Esophagus muscularis mucosa (tissue), 3 donors: ENCODE data around the gene CHEK2.
"Not testable (repeated sequence)": the region's sequence is repeated elsewhere in the genome, so short reads cannot be mapped to it uniquely, and the experiment has no call there.

Experiments
- POLR2A ChIP-seq: fragments of 450-650 bp; IDR thresholded peaks from one replicate; pipeline ENCODE4 v1.6.1; 2017; ENCODE audit warnings: antibody characterized with exemption, moderate library complexity, mild to moderate bottlenecking, low read depth
- TF ChIP-seq, protein P1 (sequence below), 3 experiments: fragments of 200-600 bp in 2 of 3; fragments of 450-650 bp in 1 of 3; sonication (generic) in 2 of 3; IDR thresholded peaks; one replicate each; pipeline ENCODE4 v1.5.1; 2017 to 2019; ENCODE audit warnings: antibody characterized with exemption in 3 of 3, mild to moderate bottlenecking in 2 of 3, moderate library complexity in 1 of 3

GRCh38 chr22:28679611-28680287, 61.9 kb downstream of the CHEK2 start, which contains the start of gene TTC28:
- not testable (repeated sequence) for TF ChIP-seq POLR2A
- TF ChIP-seq, protein P1, sequence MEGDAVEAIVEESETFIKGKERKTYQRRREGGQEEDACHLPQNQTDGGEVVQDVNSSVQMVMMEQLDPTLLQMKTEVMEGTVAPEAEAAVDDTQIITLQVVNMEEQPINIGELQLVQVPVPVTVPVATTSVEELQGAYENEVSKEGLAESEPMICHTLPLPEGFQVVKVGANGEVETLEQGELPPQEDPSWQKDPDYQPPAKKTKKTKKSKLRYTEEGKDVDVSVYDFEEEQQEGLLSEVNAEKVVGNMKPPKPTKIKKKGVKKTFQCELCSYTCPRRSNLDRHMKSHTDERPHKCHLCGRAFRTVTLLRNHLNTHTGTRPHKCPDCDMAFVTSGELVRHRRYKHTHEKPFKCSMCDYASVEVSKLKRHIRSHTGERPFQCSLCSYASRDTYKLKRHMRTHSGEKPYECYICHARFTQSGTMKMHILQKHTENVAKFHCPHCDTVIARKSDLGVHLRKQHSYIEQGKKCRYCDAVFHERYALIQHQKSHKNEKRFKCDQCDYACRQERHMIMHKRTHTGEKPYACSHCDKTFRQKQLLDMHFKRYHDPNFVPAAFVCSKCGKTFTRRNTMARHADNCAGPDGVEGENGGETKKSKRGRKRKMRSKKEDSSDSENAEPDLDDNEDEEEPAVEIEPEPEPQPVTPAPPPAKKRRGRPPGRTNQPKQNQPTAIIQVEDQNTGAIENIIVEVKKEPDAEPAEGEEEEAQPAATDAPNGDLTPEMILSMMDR (IDR thresholded peaks at IDR 0.05), result peak in 1 of 3 experiments; percentile 4
